Type B pancreatic cell (in vitro differentiated cells): Measurements from ENCODE around the gene PLPP3. TPM values are rescaled to one million over a fixed set of nuclear protein-coding genes. Genes with fewer than 3 reads are reported as not detected.

ENCODE experiments used
- DNase-seq: peaks from one replicate; pipeline ENCODE4 v3.0.0; 2021; ENCODE audit warnings: mixed read lengths; ENCODE audit not compliant: unreplicated experiment; ENCODE audit errors: extremely low spot score
- H3K27ac Mint-ChIP-seq: 2 replicates; pipeline ENCODE4 v1.8.0; 2021; ENCODE audit warnings: mild to moderate bottlenecking, mixed read lengths
- H3K27me3 Mint-ChIP-seq: 2 replicates; pipeline ENCODE4 v1.8.0; 2021; ENCODE audit warnings: mixed read lengths
- H3K36me3 Mint-ChIP-seq: 2 replicates; pipeline ENCODE4 v1.8.0; 2021; ENCODE audit warnings: mixed read lengths
- H3K4me1 Mint-ChIP-seq: one replicate; pipeline ENCODE4 v1.8.0; 2021; ENCODE audit warnings: mixed read lengths; ENCODE audit not compliant: unreplicated experiment
- H3K4me3 Mint-ChIP-seq: 2 replicates; pipeline ENCODE4 v1.8.0; 2021; ENCODE audit warnings: mild to moderate bottlenecking, mixed read lengths
- H3K9me3 Mint-ChIP-seq: 2 replicates; pipeline ENCODE4 v1.8.0; 2021; ENCODE audit warnings: mixed read lengths
- total RNA-seq: library from RNA; stranded (reverse); gene quantifications from 2 replicates; pipeline ENCODE4 v1.2.1, GENCODE V29; 2021; ENCODE audit warnings: low replicate concordance
- TF ChIP-seq, protein P1 (sequence below): fragments of 200-600 bp; sonication (generic); conservative IDR thresholded peaks from 2 replicates; pipeline ENCODE4 v1.5.0; 2021; ENCODE audit warnings: antibody characterized with exemption, mild to moderate bottlenecking

Gene PLPP3
- total RNA-seq, 1 donor from 2014 or later = 79.0 TPM

- Mint-ChIP-seq H3K27me3 (peaks cover 4% of the 10 kb centered on the region), H3K27ac (no peak overlapping the region), H3K4me3 (no peak overlapping the region), H3K9me3 (peaks cover 6% of the 10 kb centered on the region), H3K4me1 (peaks cover 43% of the 10 kb centered on the region), H3K36me3 (peaks cover 6% of the 10 kb centered on the region)
- DNase-seq = no peak
- TF ChIP-seq, protein P1, sequence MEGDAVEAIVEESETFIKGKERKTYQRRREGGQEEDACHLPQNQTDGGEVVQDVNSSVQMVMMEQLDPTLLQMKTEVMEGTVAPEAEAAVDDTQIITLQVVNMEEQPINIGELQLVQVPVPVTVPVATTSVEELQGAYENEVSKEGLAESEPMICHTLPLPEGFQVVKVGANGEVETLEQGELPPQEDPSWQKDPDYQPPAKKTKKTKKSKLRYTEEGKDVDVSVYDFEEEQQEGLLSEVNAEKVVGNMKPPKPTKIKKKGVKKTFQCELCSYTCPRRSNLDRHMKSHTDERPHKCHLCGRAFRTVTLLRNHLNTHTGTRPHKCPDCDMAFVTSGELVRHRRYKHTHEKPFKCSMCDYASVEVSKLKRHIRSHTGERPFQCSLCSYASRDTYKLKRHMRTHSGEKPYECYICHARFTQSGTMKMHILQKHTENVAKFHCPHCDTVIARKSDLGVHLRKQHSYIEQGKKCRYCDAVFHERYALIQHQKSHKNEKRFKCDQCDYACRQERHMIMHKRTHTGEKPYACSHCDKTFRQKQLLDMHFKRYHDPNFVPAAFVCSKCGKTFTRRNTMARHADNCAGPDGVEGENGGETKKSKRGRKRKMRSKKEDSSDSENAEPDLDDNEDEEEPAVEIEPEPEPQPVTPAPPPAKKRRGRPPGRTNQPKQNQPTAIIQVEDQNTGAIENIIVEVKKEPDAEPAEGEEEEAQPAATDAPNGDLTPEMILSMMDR = no peak
These were observed 115.1 kb downstream of the PLPP3 start for GRCh38 chr1:56464294-56464693.

DNA sequence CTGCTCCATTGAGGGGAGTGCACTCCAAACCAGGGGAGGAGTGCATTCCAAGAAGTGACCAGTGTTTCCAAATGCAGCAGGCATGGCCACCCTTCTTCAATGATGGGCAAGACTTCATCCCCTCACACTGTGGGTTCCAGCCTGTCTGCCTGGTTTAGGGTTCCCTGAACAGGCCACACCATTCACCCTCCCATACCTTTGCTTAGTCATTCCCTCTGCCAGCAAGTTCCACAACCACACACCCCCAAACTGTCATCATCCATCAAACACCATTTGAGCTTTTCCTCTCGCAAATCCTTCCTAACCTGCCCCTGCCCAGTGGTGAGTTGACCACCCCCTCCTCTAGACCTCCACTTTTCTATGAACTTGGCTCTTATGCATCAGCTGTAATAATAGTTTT, 116.0 kb downstream of the PLPP3 start:
- H3K4me1 Mint-ChIP-seq = peaks cover 36% of the 10 kb centered on the region
- peaks cover 4% of the 10 kb centered on the region for H3K27me3 Mint-ChIP-seq
- no peaks in the 10 kb centered on the region for H3K9me3 Mint-ChIP-seq
- H3K27ac Mint-ChIP-seq = no peak overlapping the region
- no peak overlapping the region for H3K4me3 Mint-ChIP-seq
- TF ChIP-seq, protein P1 = no peak
- H3K36me3 Mint-ChIP-seq = no peaks in the 10 kb centered on the region
- DNase-seq = no peak

GRCh38 chr1:56462209-56462608, 117.2 kb downstream of the PLPP3 start:
- H3K4me1 Mint-ChIP-seq = peaks cover 34% of the 10 kb centered on the region
- no peak for DNase-seq
- no peak overlapping the region for H3K4me3 Mint-ChIP-seq
- H3K36me3 Mint-ChIP-seq = no peaks in the 10 kb centered on the region
- TF ChIP-seq, protein P1 = no peak
- peaks cover 4% of the 10 kb centered on the region for H3K27me3 Mint-ChIP-seq
- no peak overlapping the region for H3K27ac Mint-ChIP-seq
- H3K9me3 Mint-ChIP-seq = no peaks in the 10 kb centered on the region

GRCh38 chr1:56461158-56462127, 117.9 kb downstream of the PLPP3 start:
- no peak for DNase-seq
- TF ChIP-seq, protein P1 = peak; percentile 26
- Mint-ChIP-seq H3K36me3 (no peaks in the 10 kb centered on the region), H3K4me1 (peaks cover 38% of the 10 kb centered on the region), H3K27ac (no peak overlapping the region), H3K9me3 (no peaks in the 10 kb centered on the region), H3K27me3 (peaks cover 4% of the 10 kb centered on the region), H3K4me3 (peak overlapping the region; percentile 6)

DNA sequence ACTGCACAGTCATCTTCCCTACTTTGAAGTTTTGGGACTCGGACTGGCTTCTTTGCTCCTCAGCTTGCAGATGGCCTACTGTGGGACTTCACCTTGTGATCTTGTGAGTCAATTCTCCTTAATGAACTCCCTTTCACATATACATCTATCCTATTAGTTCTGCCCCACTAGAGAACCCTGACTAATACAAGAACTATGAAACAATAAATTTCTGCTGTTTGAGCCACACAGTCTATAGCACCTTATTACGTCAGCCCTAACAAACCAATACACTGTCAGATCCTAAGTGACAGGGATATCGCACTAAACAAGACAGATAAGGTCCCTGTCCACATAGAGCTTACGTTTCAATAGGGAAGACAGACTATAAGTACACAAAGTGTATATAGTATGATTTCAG, 120.1 kb downstream of the PLPP3 start:
- H3K4me3 Mint-ChIP-seq = no peak overlapping the region
- TF ChIP-seq, protein P1 = no peak
- peaks cover 33% of the 10 kb centered on the region for H3K4me1 Mint-ChIP-seq
- H3K36me3 Mint-ChIP-seq = no peaks in the 10 kb centered on the region
- peaks cover 4% of the 10 kb centered on the region for H3K27me3 Mint-ChIP-seq
- no peak for DNase-seq
- no peak overlapping the region for H3K27ac Mint-ChIP-seq
- H3K9me3 Mint-ChIP-seq = no peaks in the 10 kb centered on the region
